OCI-LY7 (cell line): ENCODE data around the gene KNG1.

Source experiments
- CTCF ChIP-seq: fragments of 200-600 bp; sonication (generic); conservative IDR thresholded peaks from 2 replicates; pipeline ENCODE4 v1.5.1; 2014; ENCODE audit warnings: mild to moderate bottlenecking, antibody characterized with exemption, low read length, moderate library complexity, mixed read lengths
- EZH2phosphoT487 ChIP-seq: fragments of 200-600 bp; sonication (generic); IDR thresholded peaks from 2 replicates; pipeline ENCODE4 v1.6.1; 2018; ENCODE audit warnings: low read depth, borderline replicate concordance, mild to moderate bottlenecking, mixed run types, antibody characterized with exemption, low read length, moderate library complexity, mixed read lengths

DNA sequence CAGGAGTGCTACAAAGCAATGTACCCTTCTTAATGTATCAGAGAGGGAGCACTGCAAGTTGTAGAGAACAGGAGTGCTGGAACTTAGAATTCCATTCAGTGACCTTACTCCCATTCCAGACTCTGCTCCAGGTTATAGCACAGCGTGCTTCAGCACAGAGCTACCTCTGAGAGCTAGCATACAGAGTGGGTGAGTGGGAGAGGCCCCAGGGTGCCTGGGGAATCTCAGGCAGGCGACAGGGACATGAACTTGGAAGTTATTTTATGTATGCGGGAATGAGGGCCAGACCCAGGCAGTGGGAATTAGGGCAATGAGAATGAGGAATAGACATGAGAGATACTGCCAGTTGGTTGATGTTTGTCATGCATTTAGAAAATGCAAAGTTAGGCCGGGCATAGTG is 3.7 kb upstream of the KNG1 start:
- no peak for TF ChIP-seq CTCF
- no peak for TF ChIP-seq EZH2phosphoT487
